HG02981 (cell line): ENCODE measurements around the gene EIF4G3.
"Not testable (repeated sequence)": the region's sequence is repeated elsewhere in the genome, so short reads cannot be mapped to it uniquely, and the experiment has no call there.

Experiments
- ATAC-seq: cut with Tn5 transposase; IDR thresholded peaks from one replicate; pipeline ENCODE4 v1.9.1; 2021; ENCODE audit warnings: mild to moderate bottlenecking, moderate library complexity; ENCODE audit not compliant: unreplicated experiment

EIF4G3 gene

GRCh38 chr1:21153388-21153787 lies 23.3 kb downstream of the EIF4G3 start:
- ATAC-seq = no peak

- no peak for ATAC-seq
Observed at GRCh38 chr1:21152423-21153100, 24.1 kb downstream of the EIF4G3 start.

- no peak for ATAC-seq
Observed at GRCh38 chr1:21149855-21150432, 26.8 kb downstream of the EIF4G3 start.

GRCh38 chr1:21149430-21149854 lies 27.3 kb downstream of the EIF4G3 start:
- no peak for ATAC-seq

GRCh38 chr1:21143752-21144151 lies 32.9 kb downstream of the EIF4G3 start:
- ATAC-seq = no peak

- ATAC-seq = no peak
Observed at GRCh38 chr1:21143138-21143537, 33.6 kb downstream of the EIF4G3 start.

- no peak for ATAC-seq
Observed at GRCh38 chr1:21141030-21141429, 35.7 kb downstream of the EIF4G3 start.

- ATAC-seq = no peak
Observed at GRCh38 chr1:21139601-21140000, 37.1 kb downstream of the EIF4G3 start.

GRCh38 chr1:21136344-21136743 lies 40.4 kb downstream of the EIF4G3 start:
- ATAC-seq = not testable (repeated sequence)

- no peak for ATAC-seq
Observed at GRCh38 chr1:21131200-21131599, 45.5 kb downstream of the EIF4G3 start.

- ATAC-seq = no peak
Observed at GRCh38 chr1:21129407-21129806, 47.3 kb downstream of the EIF4G3 start.

GRCh38 chr1:21126324-21126723 lies 50.4 kb downstream of the EIF4G3 start:
- ATAC-seq = no peak

GRCh38 chr1:21124846-21125245 lies 51.9 kb downstream of the EIF4G3 start:
- no peak for ATAC-seq

- no peak for ATAC-seq
Observed at GRCh38 chr1:21123287-21123948, 53.3 kb downstream of the EIF4G3 start.

- ATAC-seq = no peak
Observed at GRCh38 chr1:21121764-21122471, 54.8 kb downstream of the EIF4G3 start.

- ATAC-seq = no peak
Observed at GRCh38 chr1:21118167-21118566, 58.5 kb downstream of the EIF4G3 start.

- no peak for ATAC-seq
Observed at GRCh38 chr1:21117597-21118001, 59.1 kb downstream of the EIF4G3 start.

- no peak for ATAC-seq
Observed at GRCh38 chr1:21117159-21117558, 59.5 kb downstream of the EIF4G3 start.

- ATAC-seq = no peak
Observed at GRCh38 chr1:21115098-21115760, 61.5 kb downstream of the EIF4G3 start.

- ATAC-seq = no peak
Observed at GRCh38 chr1:21114431-21114830, 62.3 kb downstream of the EIF4G3 start.

- no peak for ATAC-seq
Observed at GRCh38 chr1:21110163-21110562, 66.5 kb downstream of the EIF4G3 start.
